ENCODE results near the gene MRGPRG.

DNA sequence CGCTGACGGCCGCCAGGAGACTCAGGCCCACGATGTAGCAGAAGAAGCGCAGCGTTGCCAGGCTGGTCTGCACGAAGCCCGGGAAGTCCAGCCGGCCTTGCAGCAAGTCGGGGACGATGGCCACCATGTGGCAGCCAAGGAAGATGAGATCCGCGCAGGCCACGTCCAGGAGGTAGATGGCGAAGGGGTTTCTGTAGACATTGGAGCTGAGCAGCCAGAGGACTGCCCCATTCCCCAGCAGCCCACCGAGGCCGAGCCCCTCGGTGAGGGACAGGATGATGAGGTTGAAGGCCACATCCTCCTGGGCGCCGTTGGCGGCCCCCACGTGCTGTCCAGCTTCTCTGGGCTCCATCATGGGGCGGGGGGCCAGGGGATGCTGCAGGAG is 9.8 kb upstream of the MRGPRG start:
- TF ChIP-seq, protein P1, sequence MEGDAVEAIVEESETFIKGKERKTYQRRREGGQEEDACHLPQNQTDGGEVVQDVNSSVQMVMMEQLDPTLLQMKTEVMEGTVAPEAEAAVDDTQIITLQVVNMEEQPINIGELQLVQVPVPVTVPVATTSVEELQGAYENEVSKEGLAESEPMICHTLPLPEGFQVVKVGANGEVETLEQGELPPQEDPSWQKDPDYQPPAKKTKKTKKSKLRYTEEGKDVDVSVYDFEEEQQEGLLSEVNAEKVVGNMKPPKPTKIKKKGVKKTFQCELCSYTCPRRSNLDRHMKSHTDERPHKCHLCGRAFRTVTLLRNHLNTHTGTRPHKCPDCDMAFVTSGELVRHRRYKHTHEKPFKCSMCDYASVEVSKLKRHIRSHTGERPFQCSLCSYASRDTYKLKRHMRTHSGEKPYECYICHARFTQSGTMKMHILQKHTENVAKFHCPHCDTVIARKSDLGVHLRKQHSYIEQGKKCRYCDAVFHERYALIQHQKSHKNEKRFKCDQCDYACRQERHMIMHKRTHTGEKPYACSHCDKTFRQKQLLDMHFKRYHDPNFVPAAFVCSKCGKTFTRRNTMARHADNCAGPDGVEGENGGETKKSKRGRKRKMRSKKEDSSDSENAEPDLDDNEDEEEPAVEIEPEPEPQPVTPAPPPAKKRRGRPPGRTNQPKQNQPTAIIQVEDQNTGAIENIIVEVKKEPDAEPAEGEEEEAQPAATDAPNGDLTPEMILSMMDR (conservative IDR thresholded peaks at IDR 0.05 in 1 of 2, IDR thresholded peaks at IDR 0.05 in 1 of 2; ENCODE audit: low read depth in 1 of 2, low read length in 2 of 2): no peak
- no peak for TF ChIP-seq EZH2 (IDR thresholded peaks at IDR 0.05; ENCODE audit: low read length, missing control alignments)

Measured in fibroblast of lung (primary cell).